Stomach (tissue), 9 donors: ENCODE data around the gene CHD3. TPM values are rescaled to one million over a fixed set of nuclear protein-coding genes. Genes with fewer than 3 reads are reported as not detected.

ENCODE experiments used
- DNase-seq, 2 donors: peaks; one replicate each; pipeline versions ENCODE4 v3.0.0 to v3.0.0-alpha.2; 2013 to 2019
- H3K27ac ChIP-seq, 5 donors: fragments of 200-600 bp in 4 of 5; sonication (generic) in 4 of 5; one replicate each; pipeline ENCODE4 v1.5.1; 2013 to 2019; ENCODE audit warnings: mild to moderate bottlenecking in 1 of 5, moderate library complexity in 1 of 5
- H3K27me3 ChIP-seq, 3 donors: fragments of 200-600 bp; sonication (generic); one replicate each; pipeline ENCODE4 v1.5.1; 2017 to 2019; ENCODE audit warnings: mixed run types in 1 of 3
- H3K36me3 ChIP-seq, 4 donors: fragments of 200-600 bp; sonication (generic); 1 replicate in 3 of 4; 2 replicates in 1 of 4; pipeline ENCODE4 v1.5.1; 2016 to 2019
- H3K4me1 ChIP-seq, 4 donors: fragments of 200-600 bp; sonication (generic); one replicate each; pipeline ENCODE4 v1.5.1; 2016 to 2019
- H3K4me3 ChIP-seq, 4 donors: fragments of 200-600 bp; sonication (generic) in 3 of 4; one replicate each; pipeline ENCODE4 v1.5.1; 2016 to 2019; ENCODE audit warnings: mild to moderate bottlenecking in 1 of 4
- H3K9me3 ChIP-seq, 4 donors: fragments of 200-600 bp; sonication (generic); one replicate each; pipeline ENCODE4 v1.5.1; 2016 to 2019
- CTCF ChIP-seq, 7 experiments: fragments of 450-650 bp in 4 of 7; fragments of 200-600 bp in 3 of 7; sonication (generic) in 3 of 7; IDR thresholded peaks; one replicate each; pipeline ENCODE4 v1.5.1; 2016 to 2019; ENCODE audit warnings: antibody characterized with exemption in 7 of 7, control low read depth in 2 of 7, mild to moderate bottlenecking in 1 of 7
- EP300 ChIP-seq: sonication (generic); formaldehyde crosslinking; IDR thresholded peaks from one replicate; pipeline ENCODE4 v1.6.1; 2017; ENCODE audit warnings: antibody characterized with exemption
- POLR2A ChIP-seq, 4 donors: fragments of 450-650 bp; IDR thresholded peaks; one replicate each; pipeline ENCODE4 v1.6.1; 2016; ENCODE audit warnings: antibody characterized with exemption in 4 of 4, control low read depth in 2 of 4, mild to moderate bottlenecking in 1 of 4, moderate library complexity in 1 of 4
- POLR2AphosphoS5 ChIP-seq, 3 donors: sonication (generic); formaldehyde crosslinking; IDR thresholded peaks; one replicate each; pipeline ENCODE4 v1.6.1; 2016; ENCODE audit warnings: antibody characterized with exemption in 3 of 3
- WGBS, 5 donors: extraction: QIAGEN DNeasy Blood & Tissue Kit in 3 of 5; methylation state at CpG; one replicate each; pipeline versions ENCODE4 v1.1.5 to v1.1.7; 2013 to 2018; 5-methylcytosine and 5-hydroxymethylcytosine counted together
- intact Hi-C: fragments of 100-400 bp; cut with DNase I; formaldehyde crosslinking; loops from one replicate; pipeline ENCODE4 v1.15.1; 2023; ENCODE audit warnings: low total_unique reads
- polyA plus RNA-seq, 3 donors: library from polyadenylated mRNA; stranded (reverse); fragments of 200-250 nt; gene quantifications; one replicate each; pipeline ENCODE4 v1.2.3, GENCODE V29; 2013
- total RNA-seq, 5 donors: library from RNA; depleted of rRNA; stranded (reverse); fragments of >200 nt; gene quantifications; one replicate each; pipeline versions ENCODE4 v1.1.0 to v1.2.3, GENCODE V29; 2014 to 2016
- donor health status: healthy with polysubstance abuse.
- donor health status: Bipolar disorder and iron deficiency.
- donor health status: healthy.

The CHD3 gene
- total and polyA plus RNA-seq, 8 donors: 43.0 to 190 (median 64.9) TPM

GRCh38 chr17:7846765-7847661 is 41.6 kb upstream of the CHD3 start:
- intact Hi-C loops: no loop called here
- Histone ChIP-seq H3K27me3 (no peaks in the 10 kb centered on the region), H3K27ac (peak overlapping the region in 1 of 5 donors; percentile 34), H3K4me3 (peak overlapping the region in 1 of 4 donors; percentile 66), H3K36me3 (peaks cover 60 to 68% (median 66%) of the 10 kb centered on the region in 4 donors), H3K9me3 (no peaks in the 10 kb centered on the region), H3K4me1 (peaks cover 19 to 44% (median 41%) of the 10 kb centered on the region in 4 donors)
- 83 to 93% (median 86%) methylated on average over 10 to 34 of the region's 34 CpGs for WGBS, 5 donors
- TF ChIP-seq POLR2A (IDR thresholded peaks at IDR 0.05) (no peak), POLR2AphosphoS5 (IDR thresholded peaks at IDR 0.05) (no peak), CTCF (IDR thresholded peaks at IDR 0.05) (no peak), EP300 (no peak)
- peak in 1 of 2 donors; percentile 17 for DNase-seq

- peak in 1 of 2 donors; percentile 3 for DNase-seq
- peaks cover 22 to 49% (median 38%) of the 10 kb centered on the region in 4 donors for H3K4me1 ChIP-seq
- WGBS, 5 donors: 79 to 88% (median 85%) methylated on average over 14 to 20 of the region's 20 CpGs
- H3K9me3 ChIP-seq: no peaks in the 10 kb centered on the region
- H3K27ac ChIP-seq: no peak overlapping the region
- intact Hi-C loops: no loop called here
- H3K36me3 ChIP-seq: peaks cover 70 to 80% (median 78%) of the 10 kb centered on the region in 4 donors
- TF ChIP-seq POLR2AphosphoS5 (IDR thresholded peaks at IDR 0.05) (no peak), POLR2A (IDR thresholded peaks at IDR 0.05) (no peak), CTCF (IDR thresholded peaks at IDR 0.05) (no peak), EP300 (no peak)
- no peak overlapping the region for H3K4me3 ChIP-seq
- no peaks in the 10 kb centered on the region for H3K27me3 ChIP-seq
These were observed 40.4 kb upstream of the CHD3 start for GRCh38 chr17:7848131-7848579.

- H3K4me1 ChIP-seq: peaks cover 22 to 49% (median 36%) of the 10 kb centered on the region in 4 donors
- no peaks in the 10 kb centered on the region for H3K27me3 ChIP-seq
- DNase-seq: peak in 1 of 2 donors; percentile 5
- peak overlapping the region in 1 of 5 donors; percentile 27 for H3K27ac ChIP-seq
- no peaks in the 10 kb centered on the region for H3K9me3 ChIP-seq
- 92 to 96% (median 93%) methylated on average over 18 to 21 of the region's 21 CpGs for WGBS, 5 donors
- H3K36me3 ChIP-seq: peaks cover 76 to 86% (median 84%) of the 10 kb centered on the region in 4 donors
- H3K4me3 ChIP-seq: peak overlapping the region in 1 of 4 donors; percentile 2
- intact Hi-C loops: no loop called here
- TF ChIP-seq POLR2A (IDR thresholded peaks at IDR 0.05): no peak
- no peak for TF ChIP-seq EP300
- TF ChIP-seq CTCF (IDR thresholded peaks at IDR 0.05): no peak
- no peak for TF ChIP-seq POLR2AphosphoS5 (IDR thresholded peaks at IDR 0.05)
These were observed 39.9 kb upstream of the CHD3 start for GRCh38 chr17:7848739-7849129.

- peaks cover 22 to 53% (median 34%) of the 10 kb centered on the region in 4 donors for H3K4me1 ChIP-seq
- WGBS, 5 donors: 81 to 91% (median 88%) methylated on average over 24 to 35 of the region's 35 CpGs
- intact Hi-C loops: no loop called here
- peak in 1 of 2 donors; percentile 9 for DNase-seq
- no peaks in the 10 kb centered on the region for H3K9me3 ChIP-seq
- peak overlapping the region in 1 of 4 donors; percentile 2 for H3K4me3 ChIP-seq
- H3K27me3 ChIP-seq: no peaks in the 10 kb centered on the region
- no peak for TF ChIP-seq POLR2AphosphoS5 (IDR thresholded peaks at IDR 0.05)
- no peak for TF ChIP-seq EP300
- TF ChIP-seq CTCF (IDR thresholded peaks at IDR 0.05): no peak
- TF ChIP-seq POLR2A (IDR thresholded peaks at IDR 0.05): no peak
- peaks cover 80 to 91% (median 87%) of the 10 kb centered on the region in 4 donors for H3K36me3 ChIP-seq
- peak overlapping the region in 1 of 5 donors; percentile 27 for H3K27ac ChIP-seq
These were observed 39.3 kb upstream of the CHD3 start for GRCh38 chr17:7849130-7849750.
